K562 (cell line): Measurements from ENCODE around the gene STK4. TPM values are rescaled to one million over a fixed set of nuclear protein-coding genes. Genes with fewer than 3 reads are reported as not detected.

Experiments used
- ARID3A ChIP-seq: IDR thresholded peaks from 2 replicates; pipeline ENCODE4 v1.6.1; 2012; ENCODE audit warnings: low read depth, low read length, improper control_type of control experiment, borderline replicate concordance
- CTCF ChIP-seq, 3 experiments: IDR thresholded peaks in 2 of 3; conservative IDR thresholded peaks in 1 of 3; 2 replicates each; pipeline ENCODE4 v1.5.1; 2011 to 2012; ENCODE audit warnings: low read length in 3 of 3, mild to moderate bottlenecking in 3 of 3, control low read depth in 2 of 3, improper control_type of control experiment in 1 of 3, inconsistent platforms in 1 of 3, low read depth in 1 of 3, mixed read lengths in 1 of 3, moderate library complexity in 1 of 3; ENCODE audit not compliant: insufficient read depth in 2 of 3
- DACH1 ChIP-seq: fragments of 450-650 bp; IDR thresholded peaks from 2 replicates; pipeline ENCODE4 v1.6.1; 2018; ENCODE audit not compliant: partially characterized antibody
- E2F1 ChIP-seq: sonication (generic); formaldehyde crosslinking; IDR thresholded peaks from 2 replicates; pipeline ENCODE4 v1.8.1; 2023; ENCODE audit warnings: mild to moderate bottlenecking, missing genetic modification reagents, moderate library complexity
- ESRRB ChIP-seq: fragments of 250-450 bp; sonication (Bioruptor Pico); IDR thresholded peaks from 2 replicates; pipeline ENCODE4 v1.5.0; 2020; ENCODE audit warnings: mild to moderate bottlenecking, moderate library complexity, borderline replicate concordance
- MYNN ChIP-seq, 2 experiments: sonication (generic); formaldehyde crosslinking in 1 of 2; IDR thresholded peaks; 2 replicates each; pipeline versions ENCODE4 v1.5.0 to v1.6.1; 2016 to 2020; ENCODE audit warnings: antibody characterized with exemption in 1 of 2, missing genetic modification reagents in 1 of 2
- PATZ1 ChIP-seq: fragments of 250-450 bp; sonication (Bioruptor Pico); IDR thresholded peaks from 2 replicates; pipeline ENCODE4 v1.5.0; 2020; ENCODE audit warnings: mild to moderate bottlenecking, borderline replicate concordance
- PHB ChIP-seq: fragments of 250-450 bp; sonication (Bioruptor Pico); IDR thresholded peaks from 2 replicates; pipeline ENCODE4 v1.5.0; 2021
- SLC30A9 ChIP-seq: fragments of 250-450 bp; sonication (Bioruptor Pico); IDR thresholded peaks from 2 replicates; pipeline ENCODE4 v1.8.0; 2022; ENCODE audit warnings: mild to moderate bottlenecking, moderate library complexity
- ZBTB33 ChIP-seq: sonication (generic); formaldehyde crosslinking; IDR thresholded peaks from 2 replicates; pipeline ENCODE4 v1.8.1; 2023; ENCODE audit warnings: mild to moderate bottlenecking, missing genetic modification reagents
- ZNF212 ChIP-seq: fragments of 450-650 bp; formaldehyde crosslinking; IDR thresholded peaks from 2 replicates; pipeline ENCODE4 v1.4.0; 2020; ENCODE audit warnings: mild to moderate bottlenecking
- ZNF274 ChIP-seq: IDR thresholded peaks from 2 replicates; pipeline ENCODE4 v1.6.1; 2011; ENCODE audit warnings: low read depth, mild to moderate bottlenecking, low read length, moderate library complexity, borderline replicate concordance
- ZNF398 ChIP-seq: fragments of 250-450 bp; sonication (Bioruptor Pico); IDR thresholded peaks from 2 replicates; pipeline ENCODE4 v1.8.0; 2021; ENCODE audit warnings: moderate library complexity, mild to moderate bottlenecking, inconsistent platforms
- ZNF668 ChIP-seq: fragments of 250-450 bp; sonication (Bioruptor Pico); IDR thresholded peaks from 2 replicates; pipeline ENCODE4 v1.8.0; 2022; ENCODE audit warnings: mild to moderate bottlenecking, inconsistent platforms
- polyA plus RNA-seq, 8 experiments: library from polyadenylated mRNA; depleted of rRNA in 4 of 8; stranded (reverse) in 5 of 8; unstranded in 3 of 8; fragments of >200 nt; fragmentation: Nextera tagmentation in 2 of 8; fragmentation: Illumina TruSeq in 1 of 8; extraction: Ambion mirVana in 2 of 8; extraction: Trizol in 1 of 8; gene quantifications; 2 replicates each; pipeline versions ENCODE4 v1.2.1 to v1.2.3, GENCODE V29; 2011 to 2014; ENCODE audit warnings: inconsistent platforms in 1 of 8, missing spikeins in 1 of 8
- total RNA-seq, 7 experiments: library from RNA; depleted of rRNA in 6 of 7; stranded (reverse); fragments of >200 nt in 6 of 7; fragmentation: Illumina TruSeq in 2 of 7; extraction: Trizol in 2 of 7; gene quantifications; 2 replicates each; pipeline versions ENCODE4 v1.2.1 to v1.2.3, GENCODE V29; 2011 to 2021; ENCODE audit warnings: low replicate concordance in 1 of 7

The STK4 gene
- total and polyA plus RNA-seq, 9 of the 15 experiments (the other 6 are each of a cell fraction or from before 2014, with no cell fraction given): 11.9 to 30.6 (median 22.2) TPM

GRCh38 chr20:44966030-44966961, at the start of gene STK4 (continued):
- TF ChIP-seq CTCF (IDR thresholded peaks at IDR 0.05 in 2 of 3, conservative IDR thresholded peaks at IDR 0.05 in 1 of 3; ENCODE audit: insufficient read depth in 2 of 3, low read depth in 1 of 3, low read length in 3 of 3) (peak; percentile 60 to 70 (median 68)), E2F1 (CRISPR knock-in tag) (peak; percentile 94), MYNN (IDR thresholded peaks at IDR 0.05) (peak; percentile 77; the same call in 1 of the 2 replicates), MYNN (CRISPR knock-in tag; IDR thresholded peaks at IDR 0.05) (no peak), ZNF274 (no peak), DACH1 (peak; percentile 23), ZBTB33 (CRISPR knock-in tag) (peak; percentile 21; the same call in 1 of the 2 replicates), PHB (CRISPR knock-in tag) (no peak), ARID3A (no peak), ESRRB (no peak), ZNF398 (CRISPR knock-in tag) (no peak), ZNF668 (CRISPR knock-in tag) (no peak), PATZ1 (CRISPR knock-in tag) (no peak), SLC30A9 (CRISPR knock-in tag) (no peak), ZNF212 (CRISPR knock-in tag) (no peak)
